ENCODE measurements around the gene NEK8.
"Not testable (repeated sequence)": the region's sequence is repeated elsewhere in the genome, so short reads cannot be mapped to it uniquely, and the experiment has no call there.

NEK8 gene

DNA sequence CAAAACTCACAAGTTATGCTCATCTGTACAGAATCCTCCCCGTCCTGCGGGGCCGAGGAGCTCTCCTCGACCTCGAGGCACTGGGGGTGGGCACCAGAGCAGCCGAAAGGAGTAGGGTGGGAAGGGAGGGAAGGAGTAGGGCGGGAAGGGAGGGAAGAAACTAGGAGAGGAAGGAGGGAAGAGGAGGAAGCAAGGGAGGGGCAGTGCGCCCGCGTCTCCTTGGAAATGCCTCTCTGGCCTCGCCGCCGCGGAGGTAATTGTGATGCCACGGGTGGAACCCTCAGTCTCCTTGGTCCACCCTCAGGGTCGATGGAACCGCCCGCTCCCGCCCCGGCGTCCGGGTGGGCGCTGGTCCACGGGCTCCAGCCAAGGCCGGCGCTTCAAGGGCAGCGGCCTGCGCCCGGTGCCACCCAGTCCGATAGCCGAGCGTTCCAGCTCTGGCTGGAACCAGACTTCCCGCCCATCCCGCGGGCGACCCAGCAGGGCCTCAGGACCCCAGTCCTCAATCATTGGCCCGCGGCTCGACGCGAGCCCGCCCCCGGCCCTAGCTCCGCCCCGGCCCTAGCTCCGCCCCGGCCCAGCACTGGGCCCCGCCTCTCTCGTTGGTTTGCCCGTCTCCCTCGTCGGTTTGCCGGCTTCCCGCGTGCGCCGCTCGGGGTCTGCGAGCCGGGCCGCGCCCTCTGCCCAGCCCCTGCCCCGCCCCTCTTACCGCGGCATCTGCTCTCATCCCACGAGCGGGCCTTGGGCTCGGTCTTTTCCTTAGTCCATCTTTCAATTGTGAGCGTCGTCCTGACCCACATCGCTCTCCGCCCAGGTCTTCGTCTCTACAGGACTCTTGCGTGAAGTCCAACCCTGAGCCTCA, 17.5 kb upstream of the NEK8 start:
- peak; percentile 90 for DNase-seq

DNA sequence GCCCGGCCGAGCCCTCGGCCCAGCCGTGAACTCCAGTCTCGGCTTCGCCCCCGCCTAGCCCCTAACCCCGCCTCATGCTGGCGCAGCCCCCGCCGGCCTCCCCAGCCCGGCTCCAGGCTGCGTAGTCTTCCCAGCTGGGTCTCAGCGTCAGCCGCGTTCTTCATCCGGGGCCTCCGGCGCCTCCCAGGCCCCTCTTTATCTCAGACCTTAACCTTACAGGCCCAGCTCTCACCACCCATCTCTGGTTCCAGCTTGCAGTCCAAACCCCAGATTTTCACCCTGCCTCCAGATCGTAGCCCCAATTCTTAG, 16.9 kb upstream of the NEK8 start, which contains the start of gene PROCA1:
TSS of gene PROCA1 (minus strand) at position 166 of the 309 bp plus-strand sequence. CDS start 228 bp downstream, outside the sequence.
- DNase-seq = peak; percentile 30

DNA sequence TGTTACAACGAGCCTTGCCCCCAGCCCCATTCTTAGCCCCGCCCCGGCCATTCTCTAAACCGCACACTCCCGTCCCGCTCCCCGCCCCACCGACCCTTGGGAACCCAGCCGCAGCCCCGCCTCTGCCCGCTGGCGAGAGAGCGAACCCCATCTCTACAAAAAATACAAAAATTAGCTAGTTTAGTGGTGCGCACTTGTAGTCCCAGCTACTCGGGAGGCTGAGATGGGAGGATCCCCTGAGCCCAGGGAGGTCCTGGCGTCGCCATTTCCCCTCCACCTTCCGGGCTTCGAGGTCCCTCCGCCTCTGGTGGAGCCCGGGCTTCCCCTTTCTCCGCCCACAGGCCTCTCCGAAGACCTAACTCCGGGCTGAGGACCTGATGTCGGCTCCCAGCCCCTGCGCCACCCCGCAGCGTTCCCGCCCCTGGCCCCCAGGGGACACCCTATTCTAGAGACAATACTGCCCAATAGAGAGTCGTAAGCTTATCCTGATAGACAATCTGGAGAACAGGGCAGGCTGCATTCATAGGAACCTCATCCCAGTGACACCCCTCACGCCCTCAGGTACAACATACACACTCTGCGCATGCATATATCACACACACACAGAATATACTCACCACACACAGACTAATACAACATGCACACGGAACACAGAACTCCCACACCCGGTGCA, 16.4 kb upstream of the NEK8 start:
- DNase-seq = peak; percentile 80

DNA sequence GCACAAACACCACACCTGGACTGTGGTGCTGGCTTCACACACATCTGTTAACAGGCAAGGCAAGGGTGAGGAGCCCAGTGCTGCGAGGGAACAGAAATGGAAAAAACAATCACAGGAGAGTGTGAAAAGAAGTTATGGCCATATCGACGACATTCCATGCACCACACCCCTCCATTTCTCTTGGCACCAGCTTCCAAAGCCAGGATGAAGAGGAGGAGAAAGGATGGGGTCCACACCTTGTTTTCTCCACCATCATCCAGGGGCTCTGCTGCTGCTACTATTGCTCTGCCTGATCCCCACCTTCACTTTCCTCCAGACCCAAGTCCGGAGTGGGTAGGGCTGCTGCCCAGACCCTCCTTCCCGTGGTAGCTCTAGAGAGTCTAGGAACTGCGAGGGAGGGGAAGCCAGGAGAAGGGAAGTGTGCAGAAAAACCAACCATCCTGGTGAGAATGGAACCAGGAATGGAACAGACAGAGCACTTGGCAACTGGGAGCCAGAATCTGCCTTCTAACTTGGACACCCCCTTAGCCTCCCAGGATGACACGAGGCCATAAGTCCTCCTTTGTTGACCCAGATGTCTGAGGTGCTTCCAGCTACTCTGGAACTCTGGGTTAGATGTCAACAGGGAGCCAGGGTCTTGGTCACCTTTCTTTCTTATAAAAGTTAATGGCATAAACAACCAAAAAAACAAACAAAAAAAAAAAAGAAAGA, 15.7 kb upstream of the NEK8 start:
- no peak for DNase-seq

DNA sequence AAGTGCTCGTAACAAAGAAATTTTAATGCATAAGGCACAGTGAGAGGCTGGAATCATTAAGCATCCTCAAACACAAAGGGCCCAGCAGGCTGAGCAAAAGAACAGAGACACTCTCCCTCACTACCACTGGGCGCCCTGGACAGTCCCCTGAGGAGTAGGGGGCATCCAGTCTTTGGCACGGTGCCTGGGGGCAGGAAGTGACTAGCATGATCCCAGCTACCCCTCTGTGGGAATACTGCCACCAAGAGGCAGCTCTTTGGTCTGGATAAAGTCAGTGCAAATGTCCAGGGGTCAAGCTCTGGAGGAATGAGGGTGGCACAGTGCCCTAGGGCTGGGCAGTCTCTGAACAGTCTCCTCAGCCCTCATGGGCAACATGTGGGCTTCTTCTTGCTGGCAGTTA, 14.3 kb upstream of the NEK8 start:
- no peak for DNase-seq

DNA sequence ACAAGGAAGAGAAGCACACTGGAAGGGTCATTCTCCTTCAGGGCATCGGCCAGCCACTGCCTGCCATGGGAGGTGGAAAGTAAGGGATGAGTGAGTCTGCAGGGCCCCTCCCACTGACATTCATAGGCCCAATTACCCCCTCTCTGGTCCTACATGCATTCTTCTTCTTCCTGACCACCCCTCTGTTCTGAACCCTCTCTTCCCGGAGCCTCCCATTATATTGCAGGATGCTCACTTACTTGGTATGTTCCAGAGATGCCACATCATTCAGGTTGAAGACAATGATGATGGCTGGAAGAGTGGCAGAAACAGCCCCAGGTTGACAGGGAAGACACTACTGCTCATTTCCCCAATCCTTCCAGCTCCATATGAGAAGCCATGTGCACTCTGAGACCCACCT, 13.4 kb upstream of the NEK8 start:
- no peak for DNase-seq

DNA sequence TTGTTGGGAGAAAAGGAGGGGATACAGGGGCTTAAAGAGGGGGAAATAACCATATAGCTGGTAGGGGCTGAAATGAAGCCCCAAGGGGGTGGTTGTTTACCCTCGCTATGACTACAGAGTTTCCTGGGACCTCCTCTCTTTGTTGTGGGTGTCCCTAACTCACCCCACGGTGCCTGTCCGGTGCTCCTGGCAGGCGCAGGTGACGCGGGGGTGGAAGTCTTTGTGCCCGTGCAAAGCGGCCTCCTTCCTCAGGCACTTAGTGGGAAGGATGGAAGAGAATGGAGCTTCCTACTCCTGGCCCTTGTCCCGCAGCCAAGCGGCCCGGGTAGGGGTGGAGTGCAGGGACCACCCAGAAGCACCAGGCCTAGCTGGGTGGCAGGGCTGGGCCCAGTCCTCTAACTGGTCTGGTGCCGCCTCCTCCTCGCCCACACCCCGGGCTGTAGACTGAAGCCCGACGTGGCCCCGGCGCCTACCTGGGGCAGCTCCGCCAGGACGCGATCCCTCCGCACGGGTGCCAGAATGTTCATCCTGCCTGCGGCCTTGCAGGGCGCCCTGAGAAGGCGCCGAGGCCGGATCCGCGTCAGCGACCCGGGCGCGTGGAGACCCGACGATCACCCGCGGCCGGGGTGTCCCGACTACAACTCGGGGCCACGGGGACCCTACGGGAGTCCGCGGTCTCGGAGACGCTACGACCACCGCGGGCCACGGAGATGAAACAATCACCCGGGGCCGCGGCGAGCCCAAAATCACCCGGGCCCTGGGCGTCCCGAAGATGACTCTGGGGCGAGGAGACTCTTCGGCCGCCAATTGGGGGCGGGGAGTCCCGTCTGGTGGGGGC, 11.6 kb upstream of the NEK8 start:
- no peak for DNase-seq

DNA sequence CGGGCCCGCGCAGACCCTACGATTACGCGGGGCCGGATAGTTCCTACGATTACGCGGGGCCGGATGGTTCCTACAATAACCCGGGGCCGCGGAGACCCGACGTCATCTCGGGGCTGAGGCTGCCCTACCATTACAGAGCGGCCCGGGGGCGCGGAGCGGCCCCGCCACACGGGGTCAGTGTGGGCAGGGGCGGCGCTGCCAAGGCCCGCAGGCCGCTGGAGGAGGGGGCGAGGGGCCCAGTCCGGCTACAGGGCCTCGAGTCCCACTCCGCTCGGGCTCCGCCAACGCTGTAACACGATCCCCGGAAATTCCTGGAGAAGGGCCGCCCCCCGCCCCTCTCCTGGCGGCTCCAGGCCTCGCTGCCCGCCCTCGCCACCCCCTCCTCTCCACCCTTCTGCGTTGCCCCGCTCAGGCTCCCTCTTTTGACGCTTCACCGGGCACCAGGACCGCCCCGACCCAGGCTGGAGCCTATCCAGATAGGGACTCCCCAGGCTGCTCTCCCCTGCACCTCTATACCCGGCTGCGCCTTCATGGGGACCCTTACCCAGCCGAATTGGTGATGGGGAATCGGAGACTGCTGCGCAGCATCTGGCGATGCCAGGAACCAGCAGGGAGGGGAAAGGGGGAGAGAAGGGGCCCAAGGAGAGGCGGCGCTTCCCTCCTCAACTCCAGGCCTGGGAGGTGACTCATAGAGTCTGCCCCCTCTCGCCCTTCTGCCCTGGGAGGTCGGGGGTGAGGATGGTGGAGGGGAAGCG, 10.8 kb upstream of the NEK8 start, which contains the start of gene RAB34:
TSS of gene RAB34 (minus strand) at position 291 of the 755 bp plus-strand sequence. CDS start 602 bp downstream, outside the sequence.
- DNase-seq = peak; percentile 46

DNA sequence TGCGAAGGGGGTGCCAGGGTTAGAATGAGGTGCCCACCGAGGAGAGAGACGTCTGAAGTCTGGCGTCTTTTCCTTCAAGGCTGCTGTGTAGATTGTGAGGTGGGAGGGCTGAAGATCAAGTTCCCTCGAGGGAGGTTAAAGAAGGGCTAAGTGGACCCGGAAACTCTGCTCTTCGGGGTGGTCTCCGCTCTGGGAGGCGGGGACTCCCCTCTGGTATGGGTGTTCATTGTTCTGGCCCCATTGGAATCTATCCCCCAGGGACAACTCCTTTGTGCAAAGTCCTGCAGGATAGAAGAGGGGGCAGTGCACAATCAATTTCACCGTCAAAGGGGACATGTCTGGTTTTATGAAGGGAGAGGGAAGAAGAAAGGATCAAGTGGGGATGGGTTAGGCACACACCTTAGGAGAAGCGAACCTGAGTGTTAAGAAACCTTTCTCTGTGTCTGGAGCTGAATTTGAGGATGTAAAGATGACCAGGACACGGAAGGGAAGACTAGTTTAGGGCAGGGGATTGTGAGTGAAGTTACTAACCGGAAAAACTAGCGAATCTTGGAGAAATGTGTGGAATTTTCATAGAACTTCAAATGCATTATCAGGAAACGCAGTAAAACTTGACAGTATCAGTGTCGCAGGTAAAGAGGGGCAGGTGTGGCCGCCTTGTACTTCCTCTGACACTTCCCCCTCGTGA, 10.1 kb upstream of the NEK8 start:
- DNase-seq = no peak

DNA sequence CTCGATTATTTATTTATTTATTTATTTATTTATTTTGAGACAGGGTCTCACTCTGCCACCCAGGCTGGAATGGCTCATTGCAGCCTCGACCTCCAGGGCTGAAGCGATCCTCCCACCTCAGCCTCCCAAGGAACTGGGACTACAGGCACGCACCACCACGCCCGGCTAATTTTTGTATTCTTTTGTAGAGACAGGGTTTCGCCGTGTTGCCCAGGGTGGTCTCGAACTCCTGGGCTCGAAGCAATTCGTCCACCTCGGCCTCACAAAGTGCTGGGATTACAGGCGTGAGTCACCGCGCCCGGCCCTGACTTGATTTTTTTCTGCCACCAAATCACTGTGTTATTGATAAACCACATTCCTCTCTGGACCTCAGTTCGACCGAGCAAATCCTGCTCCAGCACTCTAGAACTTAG, 9.6 kb upstream of the NEK8 start:
- DNase-seq = no peak

DNA sequence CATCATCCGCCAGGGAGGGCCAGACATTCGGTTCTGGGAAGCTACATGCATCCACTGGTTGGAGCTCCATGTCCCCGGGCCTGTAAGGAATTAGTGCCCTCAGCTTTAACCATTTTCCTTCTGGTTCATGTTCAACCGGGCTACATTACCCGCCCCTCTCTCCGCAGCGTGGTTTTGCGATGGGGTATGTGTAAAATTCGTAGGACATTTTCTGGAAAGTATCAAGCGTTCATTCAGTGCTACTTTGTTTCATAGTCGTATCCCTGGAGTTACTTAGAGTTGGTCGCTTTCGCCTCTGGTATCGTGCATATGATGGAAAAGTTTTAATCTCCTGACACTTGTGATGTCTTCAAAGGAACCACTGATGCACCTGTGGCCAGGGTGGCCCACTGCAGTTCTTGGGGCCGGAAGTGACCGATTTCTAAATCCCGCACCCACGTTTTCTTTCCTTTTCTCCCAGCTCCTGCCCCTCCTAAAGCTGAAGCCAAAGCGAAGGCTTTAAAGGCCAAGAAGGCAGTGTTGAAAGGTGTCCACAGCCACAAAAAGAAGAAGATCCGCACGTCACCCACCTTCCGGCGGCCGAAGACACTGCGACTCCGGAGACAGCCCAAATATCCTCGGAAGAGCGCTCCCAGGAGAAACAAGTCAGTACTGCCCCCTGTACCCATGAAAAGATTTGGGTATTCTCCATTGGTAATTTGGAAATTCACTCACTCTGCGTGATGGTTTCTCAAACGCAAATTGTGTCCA, 8.2 kb upstream of the NEK8 start:
- DNase-seq = no peak

DNA sequence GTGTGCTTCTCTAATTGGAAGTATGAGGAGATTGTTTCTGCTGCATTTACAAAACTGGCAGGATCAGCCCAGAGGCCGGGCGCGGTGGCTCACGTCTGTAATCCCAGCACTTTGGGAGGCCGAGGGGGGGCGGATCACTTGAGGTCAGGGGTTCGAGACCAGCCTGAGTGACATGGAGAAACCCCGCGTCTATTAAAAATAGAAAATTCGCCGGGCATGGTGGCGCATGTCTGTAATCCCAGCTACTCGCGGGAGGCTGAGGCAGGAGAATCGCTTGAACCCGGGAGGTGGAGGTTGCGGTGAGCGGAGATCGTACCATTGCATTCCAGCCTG, 7.6 kb upstream of the NEK8 start:
- not testable (repeated sequence) for DNase-seq

DNA sequence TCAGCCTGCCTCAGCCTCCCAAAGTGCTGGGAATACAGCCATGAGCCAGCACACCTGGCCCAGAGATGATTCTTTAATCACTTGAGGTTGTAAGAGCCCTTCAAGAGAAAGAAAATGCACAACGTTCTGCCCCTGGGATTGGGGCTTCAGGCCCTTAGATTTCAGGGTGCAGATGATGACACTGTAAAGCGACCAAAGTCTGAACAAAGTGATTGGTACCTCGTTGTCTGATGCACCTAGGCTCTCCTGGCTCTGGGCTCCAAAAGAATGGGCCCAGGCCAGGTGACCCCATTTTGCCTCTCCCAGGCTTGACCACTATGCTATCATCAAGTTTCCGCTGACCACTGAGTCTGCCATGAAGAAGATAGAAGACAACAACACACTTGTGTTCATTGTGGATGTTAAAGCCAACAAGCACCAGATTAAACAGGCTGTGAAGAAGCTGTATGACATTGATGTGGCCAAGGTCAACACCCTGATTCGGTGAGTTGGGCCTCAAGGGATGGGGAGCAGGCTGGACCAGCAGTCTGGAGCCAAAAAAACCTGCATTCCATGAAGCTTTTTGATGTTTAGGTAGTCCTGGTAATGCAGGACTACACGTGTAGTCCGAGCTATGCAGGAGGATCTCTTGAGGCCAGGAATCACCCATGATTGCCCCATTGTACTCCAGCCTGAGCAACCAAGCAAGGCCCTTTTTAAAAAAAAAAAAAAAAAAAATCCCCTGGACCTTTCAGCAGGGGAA, 6.0 kb upstream of the NEK8 start:
- DNase-seq = no peak

DNA sequence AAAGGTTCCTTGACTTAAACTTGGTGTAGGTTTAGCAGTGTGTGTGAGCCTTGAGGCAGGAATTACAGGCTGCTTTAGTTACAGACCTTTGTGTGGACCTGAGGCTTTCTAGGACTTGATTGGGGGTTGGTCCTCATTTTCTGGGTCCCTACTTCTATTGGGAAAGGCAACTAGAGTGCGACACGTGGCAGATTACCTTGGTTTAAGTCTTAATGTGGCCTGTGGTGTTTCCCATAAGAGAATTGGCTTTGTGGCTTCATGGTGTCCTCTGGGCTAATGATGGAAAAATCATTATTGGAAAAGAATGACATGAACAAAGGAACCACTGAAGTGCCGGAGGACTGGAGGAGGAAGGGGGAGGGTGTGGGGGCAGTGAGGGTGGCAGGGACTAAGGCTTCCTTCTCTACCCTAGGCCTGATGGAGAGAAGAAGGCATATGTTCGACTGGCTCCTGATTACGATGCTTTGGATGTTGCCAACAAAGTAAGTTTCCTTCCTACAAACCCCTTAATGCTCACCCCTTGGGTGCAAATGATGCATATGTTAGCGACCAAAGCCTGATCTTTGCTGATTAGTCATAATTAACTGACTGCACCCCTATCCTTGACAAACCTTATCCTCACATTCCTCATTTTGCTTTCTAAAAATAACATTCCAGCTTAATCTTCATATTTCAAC, 5.3 kb upstream of the NEK8 start:
- DNase-seq = no peak

DNA sequence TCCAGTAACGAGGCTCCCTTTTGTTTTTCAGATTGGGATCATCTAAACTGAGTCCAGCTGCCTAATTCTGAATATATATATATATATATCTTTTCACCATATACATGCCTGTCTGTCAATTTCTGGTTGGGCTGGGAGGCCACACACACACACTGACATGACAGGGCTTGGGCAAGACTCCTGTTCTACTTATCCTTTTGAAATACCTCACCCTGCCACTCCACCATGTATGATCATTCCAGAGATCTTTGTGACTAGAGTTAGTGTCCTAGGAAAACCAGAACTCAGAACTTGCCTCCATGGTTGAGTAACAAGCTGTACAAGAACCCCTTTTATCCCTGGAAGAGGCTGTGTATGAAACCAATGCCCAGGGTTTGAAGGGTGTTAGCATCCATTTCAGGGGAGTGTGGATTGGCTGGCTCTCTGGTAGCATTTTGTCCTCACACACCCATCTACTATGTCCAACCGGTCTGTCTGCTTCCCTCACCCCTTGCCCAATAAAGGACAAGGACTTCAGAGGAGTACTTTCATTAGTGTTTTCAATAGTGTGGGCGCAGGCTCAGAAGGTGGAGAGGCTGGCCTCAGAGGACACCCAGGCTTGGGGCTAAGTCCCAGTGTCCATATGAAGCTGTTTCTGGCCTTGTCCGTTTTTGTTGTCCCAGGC, 4.6 kb upstream of the NEK8 start:
- not testable (repeated sequence) for DNase-seq

DNA sequence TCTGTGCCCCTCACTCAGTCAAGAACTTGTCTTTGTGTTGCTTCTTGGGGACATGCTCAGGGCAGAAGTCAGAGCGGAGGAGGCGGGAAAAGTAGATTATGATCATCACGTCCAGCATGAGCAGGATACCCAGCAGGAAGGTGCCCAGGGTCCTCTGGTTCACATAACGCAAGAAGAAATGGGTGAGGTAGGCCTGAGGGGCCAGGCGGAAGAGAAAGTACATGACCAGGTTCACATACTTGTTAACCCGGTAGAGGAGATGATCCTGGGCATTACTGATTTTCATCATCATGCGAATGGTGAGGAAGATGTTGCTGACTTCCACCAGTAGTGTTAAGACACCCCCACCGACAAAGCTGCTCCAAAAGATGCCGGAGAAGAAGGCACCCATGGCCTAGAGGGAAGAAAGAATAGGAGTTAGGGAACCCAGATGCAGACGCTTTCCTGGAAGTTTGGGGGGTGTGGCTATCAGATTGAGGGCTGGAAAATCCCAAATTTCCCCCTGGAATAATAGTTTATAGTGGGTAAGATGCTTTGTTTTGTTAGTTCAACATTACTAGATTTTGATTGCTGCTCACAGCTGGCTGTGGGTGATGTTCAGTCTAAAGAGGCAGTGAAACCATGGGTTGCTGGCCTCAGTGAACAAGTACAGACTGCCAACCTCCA, 4.0 kb upstream of the NEK8 start:
- no peak for DNase-seq

DNA sequence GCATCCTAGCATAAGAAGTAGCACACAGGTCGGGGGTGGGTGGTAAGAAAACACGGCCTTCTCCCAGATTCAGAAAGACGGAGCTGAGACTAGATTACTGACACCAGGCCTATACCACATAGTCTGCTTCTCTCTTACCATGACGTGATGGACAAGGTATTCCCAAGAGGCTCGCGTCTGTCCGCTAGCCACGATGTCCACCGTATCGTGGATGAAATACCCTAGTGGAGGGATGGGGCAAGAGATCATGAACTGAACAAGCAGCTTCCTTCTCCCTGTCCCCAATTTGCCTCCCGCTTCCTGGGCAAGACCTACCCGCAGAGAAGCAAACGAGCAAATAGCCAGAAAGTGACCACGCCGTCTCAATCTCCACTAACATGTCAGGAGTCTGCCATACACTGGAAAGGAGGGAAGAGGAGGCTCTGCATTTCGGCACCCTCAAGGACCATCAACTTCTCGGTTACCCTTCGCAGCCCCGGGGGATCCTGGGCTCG, 3.4 kb upstream of the NEK8 start:
- DNase-seq = no peak

DNA sequence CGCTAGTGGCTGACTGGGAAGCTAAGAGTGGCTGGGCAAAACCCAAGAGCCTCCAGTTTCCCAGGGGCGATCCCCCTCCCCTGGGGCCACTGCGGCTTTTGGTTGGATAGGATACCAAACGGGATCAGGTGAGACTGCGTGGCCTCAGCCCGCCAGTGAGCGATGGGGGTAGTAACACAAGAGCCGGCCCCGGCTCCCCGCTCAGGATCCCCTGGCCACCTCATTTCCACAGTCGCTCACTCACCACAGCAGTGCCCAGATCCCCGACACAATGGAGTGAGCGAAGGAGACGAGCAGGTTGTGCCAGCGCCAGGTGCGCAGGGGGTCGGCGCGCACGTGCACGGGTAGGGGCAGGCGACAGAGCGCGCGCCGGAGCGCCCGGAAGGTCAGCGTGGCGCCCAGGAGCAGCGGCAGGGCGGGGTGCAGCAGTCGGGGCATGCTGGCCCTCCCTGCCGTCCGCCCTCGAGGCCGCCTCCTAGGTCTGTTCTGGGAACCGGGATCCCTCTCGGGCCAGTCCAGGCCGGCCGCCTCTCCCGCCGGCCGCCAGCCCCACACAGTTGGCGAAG, 2.8 kb upstream of the NEK8 start:
- no peak for DNase-seq
